ENCODE measurements around the gene TPTE2. TPM values are rescaled to one million over a fixed set of nuclear protein-coding genes. Genes with fewer than 3 reads are reported as not detected.
"Not testable (repeated sequence)": the region's sequence is repeated elsewhere in the genome, so short reads cannot be mapped to it uniquely, and the experiment has no call there.

Gene TPTE2
- polyA plus RNA-seq, 4 donors, result 0.03 to 0.18 TPM; not detected in 2

- not testable (repeated sequence) for DNase-seq; H3K27me3 ChIP-seq (ENCODE audit: control insufficient read depth in 3 of 3, insufficient read depth in 3 of 3, low read length in 3 of 3); H3K4me3 ChIP-seq (ENCODE audit: low read depth in 1 of 3, low read length in 3 of 3); H3K36me3 ChIP-seq (ENCODE audit: control insufficient read depth in 3 of 3, insufficient read depth in 2 of 3, low read depth in 1 of 3, low read length in 3 of 3); H3K9me3 ChIP-seq (ENCODE audit: control insufficient read depth in 2 of 2, insufficient read depth in 1 of 2, low read depth in 1 of 2, low read length in 1 of 2); H3K27ac ChIP-seq (ENCODE audit: low read depth in 1 of 3, low read length in 2 of 3); FAIRE-seq; H3K4me1 ChIP-seq (ENCODE audit: control insufficient read depth in 3 of 3, insufficient read depth in 2 of 3, low read depth in 1 of 3, low read length in 2 of 3)
- 100% methylated on average over 1 of the region's 10 CpGs; no CpG with 5 or more reads in 2 of the 3 donors for WGBS, 3 donors
These were observed 1.6 kb downstream of the TPTE2 start for GRCh38 chr13:19559739-19560138.

DNA sequence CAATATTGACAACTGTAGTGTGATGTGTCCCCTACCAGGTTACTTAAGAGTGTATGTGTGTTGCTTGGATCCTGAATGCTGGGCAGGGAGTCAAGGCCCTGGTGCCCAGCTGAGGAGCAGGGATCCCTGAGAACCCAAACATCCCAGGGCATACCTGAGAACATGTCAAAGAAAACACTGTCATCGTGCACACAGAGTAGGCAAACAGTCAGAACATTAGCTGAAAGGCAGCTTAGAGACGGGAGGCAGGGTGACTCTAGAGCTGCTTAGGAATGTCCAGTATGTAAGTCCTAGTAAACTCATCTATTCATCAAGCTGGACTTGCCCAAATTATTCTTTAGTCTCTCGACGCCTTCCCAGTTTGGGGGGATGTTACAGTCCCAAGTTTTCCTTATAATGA, 4.0 kb downstream of the TPTE2 start:
- H3K9me3 ChIP-seq (ENCODE audit: control insufficient read depth in 2 of 2, insufficient read depth in 1 of 2, low read depth in 1 of 2, low read length in 1 of 2); H3K27ac ChIP-seq (ENCODE audit: low read depth in 1 of 3, low read length in 2 of 3); H3K36me3 ChIP-seq (ENCODE audit: control insufficient read depth in 3 of 3, insufficient read depth in 2 of 3, low read depth in 1 of 3, low read length in 3 of 3); DNase-seq; H3K4me3 ChIP-seq (ENCODE audit: low read depth in 1 of 3, low read length in 3 of 3); FAIRE-seq; H3K27me3 ChIP-seq (ENCODE audit: control insufficient read depth in 3 of 3, insufficient read depth in 3 of 3, low read length in 3 of 3); H3K4me1 ChIP-seq (ENCODE audit: control insufficient read depth in 3 of 3, insufficient read depth in 2 of 3, low read depth in 1 of 3, low read length in 2 of 3): not testable (repeated sequence)
- 70 to 89% (median 75%) methylated on average over 2 of the region's 4 CpGs for WGBS, 3 donors

- not testable (repeated sequence) for H3K36me3 ChIP-seq (ENCODE audit: control insufficient read depth in 3 of 3, insufficient read depth in 2 of 3, low read depth in 1 of 3, low read length in 3 of 3); H3K9me3 ChIP-seq (ENCODE audit: control insufficient read depth in 2 of 2, insufficient read depth in 1 of 2, low read depth in 1 of 2, low read length in 1 of 2); H3K27me3 ChIP-seq (ENCODE audit: control insufficient read depth in 3 of 3, insufficient read depth in 3 of 3, low read length in 3 of 3); DNase-seq; H3K4me1 ChIP-seq (ENCODE audit: control insufficient read depth in 3 of 3, insufficient read depth in 2 of 3, low read depth in 1 of 3, low read length in 2 of 3); H3K27ac ChIP-seq (ENCODE audit: low read depth in 1 of 3, low read length in 2 of 3); FAIRE-seq; H3K4me3 ChIP-seq (ENCODE audit: low read depth in 1 of 3, low read length in 3 of 3)
- WGBS, 3 donors, result 69 to 74% (median 69%) methylated on average over 3 to 4 of the region's 4 CpGs
These were observed 12.1 kb downstream of the TPTE2 start for GRCh38 chr13:19549245-19549644.

GRCh38 chr13:19525634-19526033, 35.7 kb downstream of the TPTE2 start:
- DNase-seq; H3K27me3 ChIP-seq (ENCODE audit: control insufficient read depth in 3 of 3, insufficient read depth in 3 of 3, low read length in 3 of 3); H3K9me3 ChIP-seq (ENCODE audit: control insufficient read depth in 2 of 2, insufficient read depth in 1 of 2, low read depth in 1 of 2, low read length in 1 of 2); H3K36me3 ChIP-seq (ENCODE audit: control insufficient read depth in 3 of 3, insufficient read depth in 2 of 3, low read depth in 1 of 3, low read length in 3 of 3); H3K4me1 ChIP-seq (ENCODE audit: control insufficient read depth in 3 of 3, insufficient read depth in 2 of 3, low read depth in 1 of 3, low read length in 2 of 3); H3K4me3 ChIP-seq (ENCODE audit: low read depth in 1 of 3, low read length in 3 of 3); FAIRE-seq; H3K27ac ChIP-seq (ENCODE audit: low read depth in 1 of 3, low read length in 2 of 3): not testable (repeated sequence)

DNA sequence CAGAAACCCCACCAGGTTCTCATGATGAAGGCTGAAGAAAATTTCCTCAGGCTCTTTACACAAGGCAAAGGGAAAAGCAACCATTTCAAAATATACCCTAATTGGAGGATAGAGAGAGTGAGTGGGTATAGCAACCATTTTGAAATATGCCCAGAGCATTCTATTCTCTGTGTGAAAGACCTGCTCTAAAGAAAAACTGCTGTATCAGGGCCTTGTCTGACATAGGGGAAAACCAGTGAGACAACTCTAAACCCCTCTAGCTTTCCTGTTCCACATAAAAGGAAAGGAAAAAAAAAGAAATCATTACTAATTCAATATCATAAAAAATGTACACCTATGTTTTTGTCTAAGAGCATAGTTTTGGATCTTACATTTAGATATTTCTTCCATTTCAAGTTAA, 42.3 kb downstream of the TPTE2 start:
- DNase-seq (no peak), FAIRE-seq (no peak)
- Histone ChIP-seq H3K4me1 (ENCODE audit: control insufficient read depth in 3 of 3, insufficient read depth in 2 of 3, low read depth in 1 of 3, low read length in 2 of 3) (no peaks in the 10 kb centered on the region), H3K27ac (ENCODE audit: low read depth in 1 of 3, low read length in 2 of 3) (no peak overlapping the region), H3K36me3 (ENCODE audit: control insufficient read depth in 3 of 3, insufficient read depth in 2 of 3, low read depth in 1 of 3, low read length in 3 of 3) (no peaks in the 10 kb centered on the region), H3K9me3 (ENCODE audit: control insufficient read depth in 2 of 2, insufficient read depth in 1 of 2, low read depth in 1 of 2, low read length in 1 of 2) (peaks cover 0 to 3% of the 10 kb centered on the region in 2 donors), H3K27me3 (ENCODE audit: control insufficient read depth in 3 of 3, insufficient read depth in 3 of 3, low read length in 3 of 3) (no peaks in the 10 kb centered on the region), H3K4me3 (ENCODE audit: low read depth in 1 of 3, low read length in 3 of 3) (no peak overlapping the region)

DNA sequence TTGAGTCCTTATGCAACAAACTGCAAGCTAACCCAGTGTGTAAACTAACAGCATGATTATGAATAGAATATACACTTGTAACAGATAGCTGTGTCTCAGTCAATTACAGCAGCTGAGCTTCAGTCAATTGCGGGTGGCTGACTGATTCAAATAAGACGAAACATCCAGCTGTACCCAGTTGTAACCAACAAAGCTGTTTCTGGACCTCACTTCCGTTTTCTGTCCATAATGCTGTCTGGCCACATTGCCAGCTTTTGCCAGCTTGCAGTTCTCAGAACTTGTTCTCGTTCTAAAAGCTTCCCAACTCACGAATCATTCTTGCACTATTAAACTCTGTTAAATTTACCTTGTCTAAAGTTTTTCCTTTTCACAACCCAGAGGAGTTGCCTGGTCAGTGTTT, 53.7 kb downstream of the TPTE2 start:
- H3K27me3 ChIP-seq (ENCODE audit: control insufficient read depth in 3 of 3, insufficient read depth in 3 of 3, low read length in 3 of 3); H3K4me1 ChIP-seq (ENCODE audit: control insufficient read depth in 3 of 3, insufficient read depth in 2 of 3, low read depth in 1 of 3, low read length in 2 of 3); FAIRE-seq; H3K4me3 ChIP-seq (ENCODE audit: low read depth in 1 of 3, low read length in 3 of 3); H3K36me3 ChIP-seq (ENCODE audit: control insufficient read depth in 3 of 3, insufficient read depth in 2 of 3, low read depth in 1 of 3, low read length in 3 of 3); H3K27ac ChIP-seq (ENCODE audit: low read depth in 1 of 3, low read length in 2 of 3); H3K9me3 ChIP-seq (ENCODE audit: control insufficient read depth in 2 of 2, insufficient read depth in 1 of 2, low read depth in 1 of 2, low read length in 1 of 2); DNase-seq: not testable (repeated sequence)
- 71 to 72% (median 72%) methylated on average over 5 of the region's 5 CpGs for WGBS, 3 donors

DNA sequence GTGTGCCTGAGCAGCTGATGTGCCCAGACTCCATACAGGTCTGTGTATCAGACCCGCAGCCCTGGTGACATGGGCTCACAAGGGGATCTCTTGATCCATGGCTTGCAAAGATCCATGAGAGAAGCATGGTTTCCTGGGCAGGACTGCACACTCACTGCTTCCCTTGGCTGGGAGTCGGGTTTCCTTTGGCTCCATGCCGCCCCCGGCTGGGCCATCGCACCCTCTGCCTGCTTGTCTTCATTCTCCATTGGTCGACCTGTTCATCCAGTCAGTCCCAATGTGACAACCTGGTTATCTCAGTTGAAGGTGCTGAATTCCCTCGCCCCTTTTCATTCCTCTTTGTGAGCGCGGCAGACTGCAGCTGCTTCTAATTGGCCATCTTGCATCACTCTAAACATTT, 101.2 kb downstream of the TPTE2 start:
- not testable (repeated sequence) for DNase-seq; H3K27ac ChIP-seq (ENCODE audit: low read depth in 1 of 3, low read length in 2 of 3); H3K4me1 ChIP-seq (ENCODE audit: control insufficient read depth in 3 of 3, insufficient read depth in 2 of 3, low read depth in 1 of 3, low read length in 2 of 3); H3K9me3 ChIP-seq (ENCODE audit: control insufficient read depth in 2 of 2, insufficient read depth in 1 of 2, low read depth in 1 of 2, low read length in 1 of 2); H3K4me3 ChIP-seq (ENCODE audit: low read depth in 1 of 3, low read length in 3 of 3); FAIRE-seq; H3K27me3 ChIP-seq (ENCODE audit: control insufficient read depth in 3 of 3, insufficient read depth in 3 of 3, low read length in 3 of 3); H3K36me3 ChIP-seq (ENCODE audit: control insufficient read depth in 3 of 3, insufficient read depth in 2 of 3, low read depth in 1 of 3, low read length in 3 of 3)
- 66 to 68% (median 68%) methylated on average over 9 of the region's 9 CpGs for WGBS, 3 donors

GRCh38 chr13:19439056-19439686, 122.2 kb downstream of the TPTE2 start:
- not testable (repeated sequence) for H3K4me3 ChIP-seq (ENCODE audit: low read depth in 1 of 3, low read length in 3 of 3); H3K27me3 ChIP-seq (ENCODE audit: control insufficient read depth in 3 of 3, insufficient read depth in 3 of 3, low read length in 3 of 3); H3K4me1 ChIP-seq (ENCODE audit: control insufficient read depth in 3 of 3, insufficient read depth in 2 of 3, low read depth in 1 of 3, low read length in 2 of 3); FAIRE-seq; DNase-seq; H3K36me3 ChIP-seq (ENCODE audit: control insufficient read depth in 3 of 3, insufficient read depth in 2 of 3, low read depth in 1 of 3, low read length in 3 of 3); H3K27ac ChIP-seq (ENCODE audit: low read depth in 1 of 3, low read length in 2 of 3); H3K9me3 ChIP-seq (ENCODE audit: control insufficient read depth in 2 of 2, insufficient read depth in 1 of 2, low read depth in 1 of 2, low read length in 1 of 2)
- WGBS, 3 donors, result 3 to 21% (median 4%) methylated on average over 2 of the region's 2 CpGs

DNA sequence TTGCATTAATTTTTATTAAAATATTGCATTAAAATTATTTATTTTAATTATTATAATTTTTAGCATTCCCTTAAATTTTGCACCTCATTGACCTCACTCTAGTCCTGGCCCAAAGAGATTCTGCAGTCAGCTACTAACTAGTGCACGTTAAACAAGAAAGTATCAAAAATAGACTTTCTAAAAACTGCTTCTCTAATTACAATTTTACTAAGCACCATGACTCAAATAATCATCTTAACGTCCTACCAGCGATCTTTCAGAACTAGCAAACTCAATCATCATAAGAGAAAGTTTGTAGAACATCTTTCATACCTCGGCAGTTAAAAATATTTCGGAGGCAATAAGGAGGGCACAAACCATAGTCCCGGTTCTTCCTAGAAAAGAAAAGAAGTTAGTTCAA, 123.6 kb downstream of the TPTE2 start:
- not testable (repeated sequence) for H3K36me3 ChIP-seq (ENCODE audit: control insufficient read depth in 3 of 3, insufficient read depth in 2 of 3, low read depth in 1 of 3, low read length in 3 of 3); FAIRE-seq; H3K27me3 ChIP-seq (ENCODE audit: control insufficient read depth in 3 of 3, insufficient read depth in 3 of 3, low read length in 3 of 3); DNase-seq; H3K4me3 ChIP-seq (ENCODE audit: low read depth in 1 of 3, low read length in 3 of 3); H3K27ac ChIP-seq (ENCODE audit: low read depth in 1 of 3, low read length in 2 of 3); H3K9me3 ChIP-seq (ENCODE audit: control insufficient read depth in 2 of 2, insufficient read depth in 1 of 2, low read depth in 1 of 2, low read length in 1 of 2); H3K4me1 ChIP-seq (ENCODE audit: control insufficient read depth in 3 of 3, insufficient read depth in 2 of 3, low read depth in 1 of 3, low read length in 2 of 3)
- 68 to 78% (median 74%) methylated on average over 6 of the region's 6 CpGs for WGBS, 3 donors

Data from small intestine (tissue), 7 donors.